Measurements from ENCODE around the gene PFDN6.

PFDN6 gene

DNA sequence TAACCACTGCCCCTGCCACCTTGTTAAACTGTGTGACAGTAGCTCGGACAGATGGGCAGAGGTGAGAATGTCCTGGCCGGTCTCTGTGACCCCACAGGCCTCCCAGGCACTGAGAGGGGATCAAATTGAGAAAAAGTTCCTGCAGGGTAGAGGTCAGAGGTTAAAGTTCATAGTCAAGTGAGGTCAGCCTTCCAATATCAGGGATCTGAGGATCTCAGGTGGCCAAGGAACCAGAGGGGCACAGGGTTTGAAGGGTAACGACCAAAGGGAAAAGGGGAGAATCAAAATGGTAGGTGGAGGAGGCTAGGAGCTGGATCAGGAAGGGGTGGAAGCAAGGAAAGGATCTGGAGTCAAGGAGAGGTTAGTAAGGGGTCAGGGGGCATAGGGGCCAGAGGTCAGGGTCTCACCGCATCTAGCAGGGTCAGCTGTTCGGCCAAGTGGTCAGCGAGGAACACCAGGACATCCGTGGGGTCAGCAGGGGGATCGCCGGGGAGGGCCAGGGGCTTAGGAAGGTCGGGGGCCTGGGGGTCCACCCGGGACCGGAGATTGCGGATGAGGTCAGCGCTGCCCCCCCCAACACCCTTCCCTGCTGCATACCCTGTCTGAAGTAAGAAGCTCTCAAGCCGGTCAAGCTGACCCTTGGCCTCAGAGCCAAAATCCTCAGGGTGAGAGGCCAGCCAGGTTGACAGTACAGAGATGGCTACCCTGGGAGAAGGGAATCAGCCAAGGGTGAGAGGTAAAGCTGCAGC is 6.4 kb downstream of the PFDN6 start:
- DNase-seq (ENCODE audit: low spot score): no peak

DNA sequence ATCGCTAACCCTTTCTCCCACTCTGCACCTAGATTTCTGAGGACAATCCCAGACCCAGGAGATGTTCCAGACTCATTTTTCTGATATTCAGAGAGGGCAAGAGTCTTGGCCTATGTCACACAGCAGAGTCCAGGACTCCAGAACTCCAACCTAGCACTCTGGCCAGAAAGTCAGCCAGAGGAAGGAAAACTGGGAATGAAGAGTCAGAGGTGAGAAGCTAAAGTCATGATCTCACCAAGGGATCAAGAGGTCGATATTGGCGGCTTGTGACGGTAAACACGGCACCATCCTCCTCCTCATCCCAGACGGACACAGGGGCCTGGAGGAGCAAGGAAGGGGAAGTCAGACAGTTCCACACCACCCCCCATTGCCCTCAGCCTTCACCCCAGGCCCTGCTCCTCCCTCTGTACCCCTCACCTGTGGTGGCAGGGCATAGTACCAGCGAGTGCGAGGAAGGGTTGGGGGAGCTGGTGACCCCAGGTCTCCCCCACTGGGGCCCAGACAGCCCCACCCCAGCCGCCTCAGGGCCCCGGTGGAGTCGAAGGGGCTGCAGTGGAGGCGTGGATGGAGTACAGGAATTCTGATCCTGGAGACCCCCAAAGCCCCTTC is 7.5 kb downstream of the PFDN6 start:
- DNase-seq (ENCODE audit: low spot score): no peak

DNA sequence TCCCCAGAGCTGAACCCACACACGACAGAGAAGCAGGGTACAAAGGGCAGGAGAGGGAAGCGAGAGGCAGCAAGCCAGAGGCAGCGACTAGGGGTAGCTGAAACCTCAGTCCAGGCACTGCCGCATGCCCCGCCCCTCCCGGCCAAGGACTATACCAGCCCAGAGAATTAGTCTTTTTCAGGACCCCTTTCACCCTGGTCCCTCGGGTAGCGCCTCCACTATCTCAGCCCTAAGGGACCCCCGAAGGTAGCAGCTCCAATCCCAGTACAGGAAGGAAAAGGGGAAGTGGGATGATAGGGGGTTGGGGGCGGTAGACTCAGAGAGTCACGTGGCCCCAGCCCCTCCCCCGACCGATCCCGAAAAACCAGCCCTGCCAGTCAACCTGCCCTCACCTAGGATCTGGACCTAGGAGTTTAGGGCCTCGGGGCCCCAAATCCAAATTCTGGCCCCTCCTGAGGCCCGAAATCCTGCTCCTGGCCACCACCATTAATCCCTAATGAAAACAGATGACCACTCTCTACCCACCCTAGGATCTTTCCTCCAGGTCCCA is 8.1 kb downstream of the PFDN6 start:
- DNase-seq (ENCODE audit: low spot score): peak; percentile 46

DNA sequence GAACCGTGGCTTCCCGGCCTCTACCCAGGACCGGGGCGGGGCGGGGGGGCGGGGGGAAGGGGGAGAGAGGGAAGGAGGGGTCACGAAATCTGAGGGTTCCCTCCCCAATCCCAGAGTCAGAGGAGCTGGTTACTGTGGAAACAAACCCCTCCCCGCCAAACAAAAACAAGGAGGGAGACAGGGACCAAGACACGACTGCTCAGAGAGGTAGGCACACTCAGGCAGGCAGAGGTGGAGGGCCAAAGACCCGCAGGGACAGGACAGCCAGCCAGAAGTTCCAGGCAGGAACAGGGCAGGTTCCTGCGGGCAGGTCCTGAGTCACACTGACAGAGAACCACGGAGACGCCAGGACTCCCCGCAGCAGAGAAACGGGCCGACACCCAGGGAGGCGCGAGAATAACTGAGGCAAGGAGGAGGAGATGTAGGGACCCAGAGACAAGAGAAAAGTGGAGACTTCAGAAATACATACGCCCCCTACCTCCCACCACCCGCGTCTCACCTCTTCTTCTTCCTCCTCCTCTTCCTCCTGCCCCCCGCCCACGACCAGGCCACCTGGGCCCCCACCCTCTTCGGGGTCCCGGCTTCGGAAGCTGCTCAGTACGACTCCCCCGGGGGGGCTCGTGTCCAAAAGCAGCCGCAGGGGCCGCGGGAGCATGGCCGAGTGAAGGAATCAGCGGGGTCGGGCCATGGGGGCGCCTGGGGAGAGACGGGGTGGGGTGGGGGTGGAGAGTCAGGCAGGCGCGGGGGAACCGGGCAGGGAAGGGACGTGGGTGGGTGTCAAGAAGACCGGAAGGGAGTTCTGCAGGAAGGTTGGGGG is 8.8 kb downstream of the PFDN6 start:
- peak; percentile 65 for DNase-seq (ENCODE audit: low spot score)

DNA sequence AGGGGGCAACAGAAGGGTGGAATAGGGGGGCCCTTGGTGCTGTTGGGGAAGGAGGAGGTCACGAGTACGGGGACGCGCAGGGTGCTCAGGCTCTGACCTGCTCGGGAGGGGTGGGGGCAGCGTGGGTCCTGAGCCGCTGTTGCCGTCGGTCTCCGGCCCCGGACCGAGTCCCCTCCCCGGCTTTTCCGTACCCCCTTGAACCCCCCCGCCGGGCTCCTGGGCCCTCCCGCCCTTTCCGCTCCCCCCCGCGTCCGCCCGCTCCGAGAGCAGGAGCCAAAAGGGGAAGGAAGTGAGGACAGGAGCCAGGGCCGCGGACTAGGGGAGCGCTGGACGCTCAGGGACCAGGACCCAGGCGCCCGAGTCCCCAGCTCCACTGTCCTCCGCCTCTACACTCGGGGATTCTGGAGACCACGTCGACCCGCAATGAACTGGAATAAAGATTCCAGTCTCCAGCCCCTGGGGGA is 9.4 kb downstream of the PFDN6 start, which contains the start of gene RGL2:
Gene RGL2, minus strand, starts transcription at position 170 of the 464 bp plus-strand sequence. CDS start 332 bp downstream, outside the sequence.
- DNase-seq (ENCODE audit: low spot score): peak; percentile 62

DNA sequence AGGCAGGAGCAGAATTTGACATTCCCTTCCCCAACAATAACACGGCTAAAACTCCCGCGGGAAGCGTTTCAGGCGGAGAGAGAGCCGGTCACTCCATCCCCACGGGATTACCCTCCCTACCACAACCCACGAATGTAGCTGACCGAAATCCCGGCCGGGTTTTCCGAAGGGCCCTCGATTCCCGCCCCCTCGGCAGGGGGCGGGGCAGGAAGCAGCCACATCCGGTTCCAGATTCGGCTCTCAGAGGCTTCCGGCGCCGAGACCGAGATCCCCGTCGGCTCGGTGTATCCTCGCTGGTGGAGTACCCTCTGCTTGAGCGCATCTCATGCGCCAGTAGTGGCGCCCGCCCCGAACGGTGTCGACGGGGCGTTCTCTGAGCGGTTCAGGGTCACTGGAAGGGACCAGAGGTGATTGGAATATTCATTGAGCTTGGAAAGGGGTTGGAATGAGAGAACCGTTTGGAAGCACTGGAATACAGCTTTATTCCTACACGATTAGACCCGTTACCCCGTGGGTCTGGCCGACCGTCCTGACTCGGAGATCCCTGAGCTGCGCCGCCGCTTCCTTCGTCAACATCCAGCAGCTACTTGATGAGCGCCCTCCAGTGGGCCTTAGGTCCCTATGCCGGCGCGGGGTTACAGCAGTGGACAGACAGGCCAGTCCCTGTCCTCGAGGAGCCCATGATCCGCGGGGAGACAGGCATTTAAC is 10.0 kb downstream of the PFDN6 start:
- DNase-seq (ENCODE audit: low spot score): peak; percentile 89

DNA sequence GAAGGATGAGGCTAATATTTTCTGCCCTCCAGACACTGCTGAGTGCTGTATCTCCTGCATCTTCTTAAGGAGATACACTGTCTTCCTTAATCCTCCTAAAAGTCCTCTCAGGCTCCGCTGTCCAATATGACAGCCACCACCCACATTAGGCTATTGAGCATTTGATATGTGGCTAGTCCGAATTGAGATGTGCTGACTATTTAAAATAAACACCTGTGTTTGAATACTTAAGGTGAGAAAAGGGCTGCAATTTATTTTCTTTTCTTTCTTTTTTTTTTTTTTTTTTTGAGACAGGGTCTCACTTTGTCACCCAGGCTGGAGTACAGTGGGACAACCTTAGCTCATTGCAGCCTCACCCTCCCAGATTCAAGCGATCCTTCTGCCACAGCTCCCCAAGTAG is 12.5 kb downstream of the PFDN6 start:
- DNase-seq (ENCODE audit: low spot score): no peak

DNA sequence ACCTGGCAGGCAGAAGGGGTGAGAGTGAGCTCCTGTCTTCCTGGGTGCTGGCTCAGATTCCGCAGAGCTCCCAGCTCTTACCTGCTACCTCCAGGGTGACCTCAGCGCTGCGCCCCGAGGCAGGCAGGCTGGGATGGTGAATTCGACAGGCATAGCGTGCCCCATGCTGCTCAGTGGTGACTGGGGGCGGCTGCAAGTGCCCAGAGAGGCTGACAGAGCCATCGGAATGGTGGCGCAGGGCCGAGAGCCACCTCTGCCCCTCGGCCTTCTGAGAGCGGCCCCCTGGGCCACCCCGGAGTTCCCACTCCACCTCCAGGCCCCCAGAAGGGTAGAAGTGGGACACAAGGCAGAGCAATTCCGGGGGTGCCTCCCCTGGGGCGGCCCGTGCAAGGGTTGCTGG is 14.8 kb downstream of the PFDN6 start:
- no peak for DNase-seq (ENCODE audit: low spot score)

DNA sequence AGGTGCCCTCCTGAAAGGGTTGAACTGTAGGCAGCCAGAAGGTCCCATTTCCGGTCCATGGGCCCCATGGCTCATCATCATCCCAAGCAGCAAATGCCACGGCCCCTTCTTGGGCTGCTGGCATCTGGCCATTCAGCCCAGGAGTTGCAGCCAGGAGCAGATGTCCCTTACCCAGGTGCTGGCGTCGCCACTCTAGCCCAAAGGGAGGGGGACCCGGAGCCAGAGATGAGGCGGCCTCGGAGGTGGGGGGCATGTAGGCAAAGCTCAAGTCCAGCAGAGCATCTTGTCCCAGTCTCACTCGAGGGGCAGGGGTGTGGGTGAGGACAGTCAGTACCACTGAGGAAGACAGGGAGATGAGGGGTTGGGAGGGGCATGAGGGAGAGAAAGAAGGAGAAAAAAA is 15.7 kb downstream of the PFDN6 start:
- DNase-seq (ENCODE audit: low spot score): no peak

DNA sequence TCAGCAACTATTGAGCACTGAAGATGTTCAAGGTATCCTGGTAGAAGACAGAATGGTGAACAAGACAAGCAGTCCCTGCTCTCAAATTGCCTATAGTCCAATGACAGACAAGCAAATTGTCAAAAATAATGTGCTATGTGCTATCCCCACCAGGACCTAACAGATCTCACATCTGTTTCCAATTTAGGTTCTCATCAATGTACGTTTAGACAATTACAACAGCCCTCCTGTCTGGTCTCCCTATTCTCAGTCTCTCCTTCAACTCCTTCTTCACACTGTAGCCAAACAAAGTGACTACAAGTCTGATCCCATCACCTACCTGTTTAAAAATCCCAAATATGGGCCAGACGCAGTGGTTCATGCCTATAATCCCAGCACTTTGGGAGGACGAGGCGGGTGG is 17.0 kb downstream of the PFDN6 start:
- DNase-seq (ENCODE audit: low spot score): no peak

DNA sequence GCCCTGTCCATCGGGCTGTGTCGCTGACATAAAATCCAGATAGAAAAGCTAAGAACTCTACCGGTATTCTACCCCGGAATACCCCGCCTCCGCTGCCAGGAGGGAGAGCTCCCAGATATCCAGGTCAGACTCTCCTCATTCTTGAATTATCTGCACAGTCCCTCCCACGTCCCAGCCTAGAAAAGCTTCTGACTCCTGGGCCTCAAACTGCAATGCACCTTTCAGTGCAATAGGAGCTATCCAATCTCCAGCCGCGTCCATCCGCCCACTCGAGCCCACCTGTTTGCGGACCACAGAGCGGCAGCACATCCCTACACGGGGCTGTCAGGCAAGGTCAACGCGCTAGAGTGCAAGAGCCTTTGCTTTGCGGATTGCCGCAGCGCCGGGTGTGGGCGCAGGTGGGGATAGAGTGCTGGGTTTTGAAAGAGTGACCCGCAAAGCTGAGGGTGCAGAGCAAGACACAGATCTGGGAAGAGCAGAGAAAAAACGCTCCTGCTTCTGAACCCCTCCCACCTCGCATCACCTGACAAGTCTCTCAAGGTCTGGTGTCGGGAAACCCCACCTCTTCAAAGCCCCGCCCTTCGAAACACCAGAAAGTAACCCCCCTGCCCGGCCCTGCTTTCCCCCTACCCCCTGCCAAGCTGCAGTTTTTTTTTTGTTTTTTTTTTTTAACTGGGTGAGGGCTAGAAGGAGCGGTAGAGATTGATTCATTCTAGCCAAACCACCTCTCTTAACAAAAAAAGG is 23.1 kb downstream of the PFDN6 start:
- DNase-seq (ENCODE audit: low spot score): peak; percentile 90

DNA sequence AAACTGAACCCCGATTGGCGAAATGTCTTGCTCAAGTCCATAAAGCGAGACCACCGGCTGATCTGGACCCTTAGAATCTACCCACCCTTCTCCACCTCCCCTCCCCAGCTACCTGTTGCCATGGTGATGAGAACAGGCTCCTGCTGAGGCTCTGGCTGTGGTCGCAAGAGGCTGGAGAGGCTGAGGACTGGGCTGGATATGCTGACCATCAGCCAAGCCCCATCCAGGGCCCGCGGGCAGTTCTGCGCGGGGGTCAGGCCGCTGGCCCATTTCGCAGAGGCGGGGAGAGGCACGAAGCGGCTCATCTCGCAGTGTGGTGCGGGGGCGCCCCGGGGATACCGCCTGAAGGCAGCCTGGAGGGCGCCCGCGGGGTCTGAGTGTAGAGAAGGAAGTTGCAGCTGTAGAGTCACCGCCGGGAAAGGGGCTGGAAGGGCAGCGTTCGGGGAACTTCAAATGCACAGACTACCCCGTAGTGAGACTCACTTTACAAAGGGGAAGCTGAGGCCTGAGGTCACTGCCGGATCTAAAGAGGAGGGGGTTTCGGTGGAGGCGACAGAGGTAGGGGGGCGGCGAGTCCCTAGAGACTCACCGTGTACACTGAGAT is 23.8 kb downstream of the PFDN6 start:
- peak; percentile 70 for DNase-seq (ENCODE audit: low spot score)

DNA sequence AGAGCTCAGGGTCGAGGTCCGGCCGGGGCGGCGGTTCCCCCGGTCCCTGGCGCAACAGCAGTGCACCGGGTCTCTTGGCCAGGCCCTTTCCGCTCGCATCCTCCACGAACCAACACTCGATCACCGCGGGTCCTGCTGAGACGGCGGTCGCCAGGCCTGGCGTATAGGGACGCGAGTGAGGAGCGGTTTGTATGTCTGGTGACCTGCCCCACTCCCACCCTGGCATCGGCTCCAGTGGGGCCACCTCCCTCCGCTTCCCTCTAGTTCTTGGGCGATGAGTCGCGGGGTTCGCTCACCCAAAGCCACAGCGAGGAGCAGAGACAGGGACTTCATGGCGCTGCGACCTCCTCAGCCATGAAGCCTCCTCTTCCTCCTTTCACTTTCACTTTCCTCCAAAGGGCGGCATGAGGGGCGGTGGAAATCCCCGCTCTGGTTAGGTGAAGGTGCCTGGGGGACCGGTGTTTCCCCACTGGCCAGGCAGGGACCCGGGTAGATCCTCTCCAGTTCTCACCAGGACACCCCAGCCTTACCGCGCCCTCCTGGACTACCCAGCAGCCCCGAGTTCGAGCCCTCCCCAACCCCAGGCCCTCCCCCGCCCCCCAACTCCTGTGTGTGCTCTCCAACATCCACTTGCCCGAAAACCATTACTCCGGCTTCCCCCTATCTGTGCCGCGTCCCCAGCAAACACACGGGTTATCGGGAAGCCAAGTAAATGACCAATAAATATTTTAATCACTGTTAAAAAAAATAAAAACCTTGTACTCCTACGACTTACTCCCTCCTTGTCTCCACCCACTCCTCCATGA is 24.5 kb downstream of the PFDN6 start, which contains the start of gene TAPBP:
Gene TAPBP, minus strand, starts transcription at position 370 of the 806 bp plus-strand sequence. Its CDS starts 37 bp downstream, at position 333.
- DNase-seq (ENCODE audit: low spot score): peak; percentile 88

DNA sequence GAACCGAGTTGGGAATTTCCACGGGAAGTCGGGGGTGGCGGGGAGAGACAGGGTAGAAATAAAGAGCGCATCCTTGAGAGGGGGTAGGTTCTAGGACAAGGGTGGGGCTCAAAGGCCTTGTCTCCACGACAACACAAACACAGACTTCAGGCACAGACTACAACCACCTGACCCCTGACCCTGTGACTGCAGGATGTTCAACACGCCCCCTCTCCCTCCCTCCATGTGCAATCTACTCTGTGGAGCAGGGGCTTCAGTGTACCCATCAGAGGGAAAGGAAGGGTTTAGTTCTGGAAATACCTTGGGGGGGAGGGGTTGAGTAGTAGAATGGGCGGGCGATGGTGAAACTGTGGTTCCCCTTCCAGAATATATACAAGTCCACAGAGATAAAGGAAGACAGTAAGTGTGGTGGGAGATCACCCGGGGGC is 25.1 kb downstream of the PFDN6 start:
- peak; percentile 53 for DNase-seq (ENCODE audit: low spot score)

DNA sequence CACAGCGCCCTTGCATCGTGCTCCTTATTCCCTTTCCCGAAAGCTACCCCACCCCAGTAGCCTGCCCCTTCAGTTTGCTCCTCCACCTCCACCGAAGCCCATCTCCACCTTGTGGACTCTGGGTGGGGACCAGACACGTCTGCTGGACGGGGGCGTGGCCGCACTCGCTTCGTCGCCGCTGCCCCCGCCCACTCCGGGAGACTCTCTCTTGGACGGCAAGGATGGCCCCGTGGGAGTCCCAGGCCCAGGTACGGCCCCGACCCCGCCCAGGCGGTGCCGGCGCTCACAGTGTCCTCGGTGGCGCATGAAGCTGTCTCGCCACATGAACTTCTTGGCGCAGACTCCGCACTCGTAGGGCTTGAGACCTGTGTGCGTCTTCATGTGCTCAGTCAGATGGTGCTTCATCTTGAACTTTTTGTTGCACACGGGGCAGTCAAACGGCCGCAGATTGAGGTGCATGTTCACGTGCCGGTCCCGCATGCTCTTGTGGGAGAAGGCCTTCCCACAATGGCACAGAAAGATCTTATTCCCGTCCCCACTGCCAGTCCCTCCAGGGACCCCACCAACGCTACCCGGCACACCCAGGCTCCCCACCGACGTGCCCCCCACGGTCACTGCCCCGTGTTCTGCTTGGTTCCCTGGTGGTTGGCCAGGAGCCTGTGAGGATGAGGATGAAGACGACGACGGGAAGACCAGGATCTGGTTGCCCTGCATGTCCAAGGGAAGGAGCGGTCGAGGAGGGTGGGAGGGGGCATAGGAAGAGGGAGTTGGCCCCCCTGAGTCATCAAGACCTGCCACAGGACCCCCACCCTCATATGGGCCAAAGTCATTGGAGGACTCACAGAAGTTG is 25.8 kb downstream of the PFDN6 start:
- no peak for DNase-seq (ENCODE audit: low spot score)

DNA sequence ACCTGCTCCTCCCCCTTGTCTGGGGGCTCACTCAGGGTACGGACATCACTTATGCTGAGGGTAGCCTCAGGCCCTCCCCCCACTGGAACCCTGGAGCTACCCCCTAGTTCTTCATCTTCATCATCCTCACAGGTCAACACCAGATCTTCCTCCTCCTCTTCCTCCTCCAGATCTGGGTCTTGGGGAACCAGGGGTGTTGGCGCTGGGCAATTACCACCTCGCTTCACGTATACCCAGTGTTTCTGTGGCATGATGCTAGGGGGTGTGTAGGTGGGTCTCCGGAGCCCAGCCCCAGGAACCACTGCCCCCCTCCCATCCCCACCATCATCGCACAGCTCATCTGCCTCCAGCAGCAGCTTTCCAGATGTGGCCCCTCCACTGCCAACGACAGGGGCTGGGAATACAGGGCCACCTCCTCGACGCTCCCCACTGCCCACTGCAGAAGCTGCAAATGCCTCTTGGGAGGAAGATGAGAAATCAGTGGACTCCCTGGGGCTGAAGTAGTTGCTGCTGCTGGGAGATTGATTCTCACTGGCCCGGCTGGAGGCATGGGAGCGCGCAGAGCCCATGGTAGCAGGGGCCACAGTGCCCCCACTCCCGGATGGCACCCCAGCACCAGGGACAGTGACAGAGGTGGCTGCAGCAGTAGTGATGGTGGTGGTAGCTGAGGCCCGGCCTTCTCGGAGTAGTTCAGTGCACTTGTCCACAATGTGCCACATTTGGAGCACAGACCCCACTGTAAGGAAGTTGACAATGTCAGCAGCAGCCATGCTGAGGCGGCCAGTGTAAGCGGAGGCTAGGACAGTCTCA is 26.6 kb downstream of the PFDN6 start:
- no peak for DNase-seq (ENCODE audit: low spot score)

DNA sequence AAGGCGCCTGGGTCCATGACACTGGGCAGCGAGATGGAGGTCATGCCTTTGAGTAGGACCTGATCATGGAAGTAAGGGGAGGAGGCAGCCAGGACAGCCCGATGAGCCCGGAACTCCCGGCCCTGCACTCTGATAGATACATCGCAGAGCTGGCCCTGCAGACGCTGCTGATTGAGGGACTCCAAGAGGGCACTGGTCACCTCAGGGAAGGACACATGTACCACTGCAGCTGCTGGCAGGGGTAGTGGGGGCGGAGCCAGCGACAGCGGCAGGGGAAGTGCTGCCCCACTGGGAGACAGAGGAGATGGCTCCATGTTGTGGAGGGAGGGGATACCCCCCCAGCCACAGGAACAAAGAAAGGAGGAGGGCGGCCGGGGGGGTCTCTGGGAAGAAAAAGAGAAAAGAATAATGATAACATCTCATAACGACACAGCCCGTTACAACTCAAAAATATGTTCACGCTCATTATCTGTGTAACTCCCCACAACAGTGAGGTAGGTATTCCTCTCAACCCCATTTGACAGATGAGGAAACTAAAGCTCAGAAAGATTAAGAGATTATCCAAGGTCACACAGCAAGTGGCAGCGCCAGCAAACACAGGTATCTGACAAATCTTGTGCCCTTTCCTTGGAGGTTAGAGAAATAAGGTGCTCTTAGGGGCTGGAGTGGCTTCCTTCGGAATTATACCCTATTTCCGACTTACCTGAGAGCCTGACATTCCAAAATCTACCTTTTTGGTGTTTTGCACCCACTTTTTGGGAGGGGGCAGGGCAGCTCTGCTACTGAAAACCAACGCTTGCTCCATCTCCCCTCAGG is 27.4 kb downstream of the PFDN6 start:
- no peak for DNase-seq (ENCODE audit: low spot score)

Data from germinal center (tissue), 1 donor.